Measurements from ENCODE around the gene NR3C2. TPM values are rescaled to one million over a fixed set of nuclear protein-coding genes. Genes with fewer than 3 reads are reported as not detected.

The NR3C2 gene
- total RNA-seq, 1 experiment from 2014 or later, result 0.26 TPM

DNA sequence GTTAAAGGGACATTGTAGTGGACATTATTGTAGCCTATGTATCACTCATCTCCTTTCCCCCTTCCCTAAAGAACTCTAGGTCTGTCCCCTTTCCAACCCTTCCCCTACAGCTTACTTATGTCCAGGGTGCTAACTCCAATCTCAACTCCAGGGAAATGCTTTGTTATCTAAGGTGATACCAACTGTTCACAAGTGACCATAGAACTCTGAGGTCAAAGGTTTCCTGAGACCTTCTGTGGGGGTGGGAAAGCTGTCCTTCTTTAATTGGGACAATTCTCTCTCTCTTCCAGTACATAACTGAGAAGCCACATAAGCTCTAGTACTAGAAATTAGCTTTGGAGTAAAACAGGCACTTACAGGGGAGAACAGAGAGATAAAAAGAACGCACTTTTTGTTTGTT is 212.4 kb downstream of the NR3C2 start:
- DNase-seq (ENCODE audit: low read depth, low spot score) (no peak), ATAC-seq (no peak)
- Histone ChIP-seq H3K36me3 (ENCODE audit: control insufficient read depth, insufficient read depth, low read length) (no peaks in the 10 kb centered on the region), H3K4me1 (ENCODE audit: control insufficient read depth, insufficient read depth, low read length) (no peaks in the 10 kb centered on the region), H3K27me3 (ENCODE audit: control insufficient read depth, insufficient read depth, low read length) (no peaks in the 10 kb centered on the region), H3K27ac (ENCODE audit: low read length) (no peak overlapping the region), H3K4me3 (ENCODE audit: low read depth in 2 of 2, low read length in 2 of 2) (no peak overlapping the region), H3K9me3 (ENCODE audit: control insufficient read depth, insufficient read depth, low read depth, low read length) (no peaks in the 10 kb centered on the region)
- POLR2A ChIA-PET, result no interaction called here
- intact Hi-C loops (cut with micrococcal nuclease; ENCODE audit: unreplicated experiment), result no loop called here
- BruUV-seq (replicated peaks), result no TSS peak
- in situ Hi-C loops (cut with HindIII; ENCODE audit: low pct_unique_long_range_greater_than_20kb, low sequenced_read_pairs), result no loop called here
- TF ChIP-seq POLR2AphosphoS5 (IDR thresholded peaks at IDR 0.05; ENCODE audit: low read depth, low read length), result no peak
- no peak for TF ChIP-seq TCF7L2 (IDR thresholded peaks at IDR 0.05; ENCODE audit: low read depth, low read length)
- no peak for TF ChIP-seq SIN3A (IDR thresholded peaks at IDR 0.05; ENCODE audit: borderline replicate concordance, insufficient read depth, low read depth, low read length)
- TF ChIP-seq, protein P1, sequence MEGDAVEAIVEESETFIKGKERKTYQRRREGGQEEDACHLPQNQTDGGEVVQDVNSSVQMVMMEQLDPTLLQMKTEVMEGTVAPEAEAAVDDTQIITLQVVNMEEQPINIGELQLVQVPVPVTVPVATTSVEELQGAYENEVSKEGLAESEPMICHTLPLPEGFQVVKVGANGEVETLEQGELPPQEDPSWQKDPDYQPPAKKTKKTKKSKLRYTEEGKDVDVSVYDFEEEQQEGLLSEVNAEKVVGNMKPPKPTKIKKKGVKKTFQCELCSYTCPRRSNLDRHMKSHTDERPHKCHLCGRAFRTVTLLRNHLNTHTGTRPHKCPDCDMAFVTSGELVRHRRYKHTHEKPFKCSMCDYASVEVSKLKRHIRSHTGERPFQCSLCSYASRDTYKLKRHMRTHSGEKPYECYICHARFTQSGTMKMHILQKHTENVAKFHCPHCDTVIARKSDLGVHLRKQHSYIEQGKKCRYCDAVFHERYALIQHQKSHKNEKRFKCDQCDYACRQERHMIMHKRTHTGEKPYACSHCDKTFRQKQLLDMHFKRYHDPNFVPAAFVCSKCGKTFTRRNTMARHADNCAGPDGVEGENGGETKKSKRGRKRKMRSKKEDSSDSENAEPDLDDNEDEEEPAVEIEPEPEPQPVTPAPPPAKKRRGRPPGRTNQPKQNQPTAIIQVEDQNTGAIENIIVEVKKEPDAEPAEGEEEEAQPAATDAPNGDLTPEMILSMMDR (IDR thresholded peaks at IDR 0.05), result no peak
- TF ChIP-seq, protein P2, sequence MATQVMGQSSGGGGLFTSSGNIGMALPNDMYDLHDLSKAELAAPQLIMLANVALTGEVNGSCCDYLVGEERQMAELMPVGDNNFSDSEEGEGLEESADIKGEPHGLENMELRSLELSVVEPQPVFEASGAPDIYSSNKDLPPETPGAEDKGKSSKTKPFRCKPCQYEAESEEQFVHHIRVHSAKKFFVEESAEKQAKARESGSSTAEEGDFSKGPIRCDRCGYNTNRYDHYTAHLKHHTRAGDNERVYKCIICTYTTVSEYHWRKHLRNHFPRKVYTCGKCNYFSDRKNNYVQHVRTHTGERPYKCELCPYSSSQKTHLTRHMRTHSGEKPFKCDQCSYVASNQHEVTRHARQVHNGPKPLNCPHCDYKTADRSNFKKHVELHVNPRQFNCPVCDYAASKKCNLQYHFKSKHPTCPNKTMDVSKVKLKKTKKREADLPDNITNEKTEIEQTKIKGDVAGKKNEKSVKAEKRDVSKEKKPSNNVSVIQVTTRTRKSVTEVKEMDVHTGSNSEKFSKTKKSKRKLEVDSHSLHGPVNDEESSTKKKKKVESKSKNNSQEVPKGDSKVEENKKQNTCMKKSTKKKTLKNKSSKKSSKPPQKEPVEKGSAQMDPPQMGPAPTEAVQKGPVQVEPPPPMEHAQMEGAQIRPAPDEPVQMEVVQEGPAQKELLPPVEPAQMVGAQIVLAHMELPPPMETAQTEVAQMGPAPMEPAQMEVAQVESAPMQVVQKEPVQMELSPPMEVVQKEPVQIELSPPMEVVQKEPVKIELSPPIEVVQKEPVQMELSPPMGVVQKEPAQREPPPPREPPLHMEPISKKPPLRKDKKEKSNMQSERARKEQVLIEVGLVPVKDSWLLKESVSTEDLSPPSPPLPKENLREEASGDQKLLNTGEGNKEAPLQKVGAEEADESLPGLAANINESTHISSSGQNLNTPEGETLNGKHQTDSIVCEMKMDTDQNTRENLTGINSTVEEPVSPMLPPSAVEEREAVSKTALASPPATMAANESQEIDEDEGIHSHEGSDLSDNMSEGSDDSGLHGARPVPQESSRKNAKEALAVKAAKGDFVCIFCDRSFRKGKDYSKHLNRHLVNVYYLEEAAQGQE (IDR thresholded peaks at IDR 0.05; ENCODE audit: insufficient read depth in 1 of 2, low read depth in 2 of 2, low read length in 1 of 2), result no peak
- CTCF ChIA-PET, result interaction anchor here (0.6 kb wide), 1 partner anchor 76 kb away, joined by 8 read pairs; no protein-coding TSS in a partner anchor

DNA sequence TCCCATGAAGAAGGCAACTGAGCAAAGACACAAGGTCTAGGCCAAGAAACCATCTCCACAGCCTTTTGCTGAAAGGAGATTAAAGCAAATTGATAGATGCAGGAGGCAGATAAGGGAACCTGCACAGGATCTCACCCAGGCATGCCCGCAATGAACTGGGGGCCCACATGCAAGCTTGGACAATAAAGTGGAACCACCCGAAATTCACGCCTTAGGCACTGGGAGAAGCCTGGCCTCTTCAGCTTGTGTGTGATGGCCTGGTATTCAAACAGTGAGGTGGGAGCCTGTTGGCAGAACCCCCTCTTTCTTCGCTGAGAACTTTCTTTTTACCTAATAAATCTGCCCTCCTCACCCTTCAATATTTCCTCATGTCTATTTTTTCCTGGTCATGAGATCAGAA is 213.2 kb downstream of the NR3C2 start:
- Histone ChIP-seq H3K9me3 (ENCODE audit: control insufficient read depth, insufficient read depth, low read depth, low read length) (no peaks in the 10 kb centered on the region), H3K4me1 (ENCODE audit: control insufficient read depth, insufficient read depth, low read length) (no peaks in the 10 kb centered on the region), H3K36me3 (ENCODE audit: control insufficient read depth, insufficient read depth, low read length) (no peaks in the 10 kb centered on the region), H3K27me3 (ENCODE audit: control insufficient read depth, insufficient read depth, low read length) (no peaks in the 10 kb centered on the region), H3K27ac (ENCODE audit: low read length) (no peak overlapping the region), H3K4me3 (ENCODE audit: low read depth in 2 of 2, low read length in 2 of 2) (no peak overlapping the region)
- BruUV-seq (replicated peaks), result no TSS peak
- intact Hi-C loops (cut with micrococcal nuclease; ENCODE audit: unreplicated experiment) (no loop called here), in situ Hi-C loops (cut with HindIII; ENCODE audit: low pct_unique_long_range_greater_than_20kb, low sequenced_read_pairs) (no loop called here)
- DNase-seq (ENCODE audit: low read depth, low spot score) (no peak), ATAC-seq (no peak)
- POLR2A ChIA-PET, result no interaction called here
- CTCF ChIA-PET, result no interaction called here
- TF ChIP-seq TCF7L2 (IDR thresholded peaks at IDR 0.05; ENCODE audit: low read depth, low read length) (no peak), SIN3A (IDR thresholded peaks at IDR 0.05; ENCODE audit: borderline replicate concordance, insufficient read depth, low read depth, low read length) (no peak)
- TF ChIP-seq, protein P2 (IDR thresholded peaks at IDR 0.05; ENCODE audit: insufficient read depth in 1 of 2, low read depth in 2 of 2, low read length in 1 of 2), result no peak

Data from Panc1 (cell line).